ENCODE data around the gene STX2.

The STX2 gene

GRCh38 chr12:130742112-130742511, 96.9 kb downstream of the STX2 start:
- no peak for TF ChIP-seq CTCF (IDR thresholded peaks at IDR 0.05; ENCODE audit: unreplicated experiment in 3 of 3)
- H3K4me3 Mint-ChIP-seq: no peak overlapping the region
- no peak overlapping the region for H3K27ac Mint-ChIP-seq
- H3K4me1 Mint-ChIP-seq: no peaks in the 10 kb centered on the region
- H3K9me3 Mint-ChIP-seq: peaks cover 12% of the 10 kb centered on the region
- H3K36me3 Mint-ChIP-seq (ENCODE audit: low read depth): no peaks in the 10 kb centered on the region
- peaks cover 35% of the 10 kb centered on the region for H3K27me3 Mint-ChIP-seq (ENCODE audit: low read depth)
